Measurements from ENCODE around the gene DNAH3. TPM values are rescaled to one million over a fixed set of nuclear protein-coding genes. Genes with fewer than 3 reads are reported as not detected.
A peak's percentile ranks its signal among the peaks of the same experiment; 100 is the strongest.

The DNAH3 gene
- total and polyA plus RNA-seq, 2 of the 13 experiments (the other 11 are each of a cell fraction or from before 2014, with no cell fraction given) = 0.07 to 0.08 TPM

GRCh38 chr16:20900299-20901067 is 250.2 kb downstream of the DNAH3 start, which contains the start of the genes DCUN1D3 and LYRM1 (continued):
- TF ChIP-seq E2F5 (CRISPR knock-in tag; conservative IDR thresholded peaks at IDR 0.05) (peak; percentile 81), POLR2AphosphoS2 (IDR thresholded peaks at IDR 0.05; ENCODE audit: low read depth, low read length) (no peak; the same call in 1 of the 2 replicates), MAFK (conservative IDR thresholded peaks at IDR 0.05 in 1 of 2, IDR thresholded peaks at IDR 0.05 in 1 of 2; ENCODE audit: low read length in 2 of 2) (no peak), SIN3A (IDR thresholded peaks at IDR 0.05; ENCODE audit: borderline replicate concordance, low read depth, low read length) (peak; percentile 58; the same call in 1 of the 2 replicates), ZNF180 (CRISPR knock-in tag; IDR thresholded peaks at IDR 0.05; ENCODE audit: borderline replicate concordance, low read depth) (peak; percentile 37; the same call in 1 of the 2 replicates), ZNF788 (CRISPR knock-in tag; IDR thresholded peaks at IDR 0.05; ENCODE audit: borderline replicate concordance) (peak; percentile 66; the same call in 1 of the 2 replicates), NONO (IDR thresholded peaks at IDR 0.05) (peak; percentile 45; the same call in 1 of the 2 replicates), NONO (CRISPR knock-in tag; conservative IDR thresholded peaks at IDR 0.05) (peak; percentile 87), CCDC6 (CRISPR knock-in tag; IDR thresholded peaks at IDR 0.05) (peak; percentile 23; the same call in 1 of the 2 replicates), KLF11 (CRISPR knock-in tag; IDR thresholded peaks at IDR 0.05) (peak; percentile 37; the same call in 1 of the 2 replicates), ZFX (CRISPR knock-in tag; IDR thresholded peaks at IDR 0.05; ENCODE audit: low read depth) (peak; percentile 99), ZNF383 (CRISPR knock-in tag; IDR thresholded peaks at IDR 0.05; ENCODE audit: borderline replicate concordance) (no peak; the same call in 1 of the 2 replicates), ZNF800 (CRISPR knock-in tag; IDR thresholded peaks at IDR 0.05) (peak; percentile 72; the same call in 1 of the 2 replicates), ZNF660 (CRISPR knock-in tag; IDR thresholded peaks at IDR 0.05; ENCODE audit: borderline replicate concordance, low read depth) (no peak), BCL3 (CRISPR knock-in tag; IDR thresholded peaks at IDR 0.05) (peak; percentile 85; the same call in 1 of the 2 replicates), NFKBIZ (CRISPR knock-in tag; IDR thresholded peaks at IDR 0.05) (peak; percentile 56; the same call in 1 of the 2 replicates), BCLAF1 (IDR thresholded peaks at IDR 0.05) (no peak), RNF219 (CRISPR knock-in tag; IDR thresholded peaks at IDR 0.05) (no peak), MXI1 (IDR thresholded peaks at IDR 0.05; ENCODE audit: borderline replicate concordance, low read depth, low read length) (peak; percentile 55; the same call in 2 of the 3 replicates)

Measured in HepG2 (cell line).